Vagina (tissue), 2 donors: Measurements from ENCODE around the gene TPSB2.

Source experiments
- CTCF ChIP-seq, 3 experiments: fragments of 450-650 bp in 2 of 3; fragments of 200-600 bp in 1 of 3; sonication (generic) in 1 of 3; IDR thresholded peaks; one replicate each; pipeline ENCODE4 v1.5.1; 2017 to 2019; ENCODE audit warnings: antibody characterized with exemption in 3 of 3, mild to moderate bottlenecking in 2 of 3, moderate library complexity in 2 of 3
- POLR2A ChIP-seq, 2 donors: fragments of 450-650 bp; IDR thresholded peaks; one replicate each; pipeline ENCODE4 v1.6.1; 2017; ENCODE audit warnings: antibody characterized with exemption in 2 of 2, mild to moderate bottlenecking in 2 of 2, moderate library complexity in 2 of 2

GRCh38 chr16:1216681-1217400, 13.1 kb downstream of the TPSB2 start:
- TF ChIP-seq CTCF (IDR thresholded peaks at IDR 0.05) (no peak), POLR2A (IDR thresholded peaks at IDR 0.05) (no peak)
